PC-9 (cell line): ENCODE measurements around the gene FXYD3.

ENCODE experiments used
- EZH2 ChIP-seq: fragments of 200-600 bp; sonication (generic); IDR thresholded peaks from 2 replicates; pipeline ENCODE4 v1.8.0; 2017; ENCODE audit warnings: antibody characterized with exemption, low read depth
- TF ChIP-seq, protein P1 (sequence below): fragments of 200-600 bp; sonication (generic); conservative IDR thresholded peaks from 2 replicates; pipeline ENCODE4 v1.6.1; 2017; ENCODE audit warnings: mixed run types, antibody characterized with exemption, mild to moderate bottlenecking, moderate library complexity

DNA sequence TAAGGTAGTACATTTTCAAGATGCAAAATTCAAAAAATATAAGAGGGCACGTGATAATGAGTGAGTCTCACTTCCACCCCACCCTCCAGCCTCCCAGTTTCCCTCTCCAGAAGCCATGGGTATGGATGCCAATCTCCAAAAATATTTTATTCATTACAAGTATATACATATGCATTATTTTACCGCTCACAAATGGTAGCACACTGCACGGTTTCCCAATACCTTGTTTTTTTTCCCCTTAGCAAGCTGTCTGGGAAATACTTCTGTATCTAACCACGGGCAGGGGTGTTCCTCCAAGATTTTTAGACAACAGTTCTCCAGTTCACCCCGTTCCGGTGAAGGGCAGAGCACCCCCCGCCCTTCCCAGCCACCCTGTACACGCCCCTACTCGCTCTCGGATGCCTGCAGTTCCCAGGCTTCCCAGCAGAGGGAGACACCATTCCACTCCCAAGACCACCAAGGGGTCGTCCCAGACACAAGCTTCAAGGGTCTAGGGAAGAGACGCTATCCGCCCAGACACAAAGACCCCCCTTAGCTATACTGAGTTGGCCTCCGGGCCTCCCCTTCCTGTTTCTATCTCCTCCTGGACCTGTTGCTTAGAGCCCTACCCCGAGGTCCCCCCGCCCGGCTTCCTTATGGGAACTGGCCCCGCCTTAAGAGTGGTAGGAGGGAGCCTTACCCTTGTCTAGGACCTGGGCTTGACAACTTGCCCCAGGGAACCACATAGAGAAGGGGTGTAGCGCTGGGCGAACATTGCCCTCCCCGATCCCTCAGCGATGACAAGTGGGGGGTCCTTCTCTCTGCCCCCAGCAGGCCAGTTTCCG lies 1.1 kb upstream of the FXYD3 start:
- TF ChIP-seq, protein P1, sequence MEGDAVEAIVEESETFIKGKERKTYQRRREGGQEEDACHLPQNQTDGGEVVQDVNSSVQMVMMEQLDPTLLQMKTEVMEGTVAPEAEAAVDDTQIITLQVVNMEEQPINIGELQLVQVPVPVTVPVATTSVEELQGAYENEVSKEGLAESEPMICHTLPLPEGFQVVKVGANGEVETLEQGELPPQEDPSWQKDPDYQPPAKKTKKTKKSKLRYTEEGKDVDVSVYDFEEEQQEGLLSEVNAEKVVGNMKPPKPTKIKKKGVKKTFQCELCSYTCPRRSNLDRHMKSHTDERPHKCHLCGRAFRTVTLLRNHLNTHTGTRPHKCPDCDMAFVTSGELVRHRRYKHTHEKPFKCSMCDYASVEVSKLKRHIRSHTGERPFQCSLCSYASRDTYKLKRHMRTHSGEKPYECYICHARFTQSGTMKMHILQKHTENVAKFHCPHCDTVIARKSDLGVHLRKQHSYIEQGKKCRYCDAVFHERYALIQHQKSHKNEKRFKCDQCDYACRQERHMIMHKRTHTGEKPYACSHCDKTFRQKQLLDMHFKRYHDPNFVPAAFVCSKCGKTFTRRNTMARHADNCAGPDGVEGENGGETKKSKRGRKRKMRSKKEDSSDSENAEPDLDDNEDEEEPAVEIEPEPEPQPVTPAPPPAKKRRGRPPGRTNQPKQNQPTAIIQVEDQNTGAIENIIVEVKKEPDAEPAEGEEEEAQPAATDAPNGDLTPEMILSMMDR = peak; percentile 100
- TF ChIP-seq EZH2 = no peak
